SK-N-MC (cell line): ENCODE results near the gene BET1L.

Experiments used
- EZH2 ChIP-seq: fragments of 200-600 bp; sonication (generic); IDR thresholded peaks from one replicate; pipeline ENCODE4 v1.6.1; 2017; ENCODE audit warnings: antibody characterized with exemption
- FOXP2 ChIP-seq: optimal IDR thresholded peaks from 2 replicates; pipeline ENCODE3; 2011; ENCODE audit warnings: mild to moderate bottlenecking, moderate library complexity; ENCODE audit not compliant: insufficient read depth; ENCODE audit errors: extremely low read length, control extremely low read depth
- POLR2AphosphoS5 ChIP-seq: IDR thresholded peaks from 2 replicates; pipeline ENCODE4 v1.6.1; 2012; ENCODE audit warnings: mild to moderate bottlenecking, low read depth, low read length, borderline replicate concordance

GRCh38 chr11:217704-218103 is 10.5 kb upstream of the BET1L start:
- no peak for TF ChIP-seq POLR2AphosphoS5
- TF ChIP-seq EZH2, result no peak
- no peak for TF ChIP-seq FOXP2
